Glomerular visceral epithelial cell (primary cell): ENCODE measurements around the gene PSMG1.
"Not testable (repeated sequence)": the region's sequence is repeated elsewhere in the genome, so short reads cannot be mapped to it uniquely, and the experiment has no call there.

ENCODE experiments used
- DNase-seq: peaks from one replicate; pipeline ENCODE4 v3.0.0-alpha.2; 2016; ENCODE audit errors: extremely low spot score

Gene PSMG1

GRCh38 chr21:39156024-39156423 lies 27.2 kb downstream of the PSMG1 start:
- DNase-seq, result peak; percentile 24

GRCh38 chr21:39155578-39155977 lies 27.7 kb downstream of the PSMG1 start:
- no peak for DNase-seq

GRCh38 chr21:39153842-39154241 lies 29.4 kb downstream of the PSMG1 start:
- no peak for DNase-seq

GRCh38 chr21:39153373-39153772 lies 29.9 kb downstream of the PSMG1 start:
- DNase-seq, result no peak

GRCh38 chr21:39152271-39152670 lies 31.0 kb downstream of the PSMG1 start:
- no peak for DNase-seq

- DNase-seq, result no peak
Observed at GRCh38 chr21:39150877-39151276, 32.4 kb downstream of the PSMG1 start.

- DNase-seq, result no peak
Observed at GRCh38 chr21:39150316-39150715, 32.9 kb downstream of the PSMG1 start.

GRCh38 chr21:39149882-39150281 lies 33.4 kb downstream of the PSMG1 start:
- DNase-seq, result no peak

- no peak for DNase-seq
Observed at GRCh38 chr21:39148975-39149374, 34.3 kb downstream of the PSMG1 start.

GRCh38 chr21:39144191-39144590 lies 39.1 kb downstream of the PSMG1 start:
- no peak for DNase-seq

- DNase-seq, result no peak
Observed at GRCh38 chr21:39142972-39143371, 40.3 kb downstream of the PSMG1 start.

- DNase-seq, result no peak
Observed at GRCh38 chr21:39141502-39141901, 41.7 kb downstream of the PSMG1 start.

GRCh38 chr21:39137248-39138178 lies 45.7 kb downstream of the PSMG1 start:
- peak; percentile 26 for DNase-seq

- DNase-seq, result peak; percentile 48
Observed at GRCh38 chr21:39136711-39137110, 46.5 kb downstream of the PSMG1 start.

- not testable (repeated sequence) for DNase-seq
Observed at GRCh38 chr21:39136138-39136537, 47.1 kb downstream of the PSMG1 start.

GRCh38 chr21:39134288-39134810 lies 48.9 kb downstream of the PSMG1 start:
- DNase-seq, result no peak

GRCh38 chr21:39132248-39132647 lies 51.0 kb downstream of the PSMG1 start:
- DNase-seq, result no peak

GRCh38 chr21:39131791-39132190 lies 51.5 kb downstream of the PSMG1 start:
- DNase-seq, result no peak

- DNase-seq, result no peak
Observed at GRCh38 chr21:39127506-39127905, 55.7 kb downstream of the PSMG1 start.

GRCh38 chr21:39126486-39126806 lies 56.8 kb downstream of the PSMG1 start:
- DNase-seq, result no peak

- DNase-seq, result peak; percentile 66
Observed at GRCh38 chr21:39125752-39126485, 57.3 kb downstream of the PSMG1 start.
